Ovary (tissue), 9 donors: ENCODE measurements around the gene ATP6V1G3. TPM values are rescaled to one million over a fixed set of nuclear protein-coding genes. Genes with fewer than 3 reads are reported as not detected.

Experiments
- DNase-seq, 5 donors: peaks; one replicate each; pipeline ENCODE4 v3.0.0-alpha.2; 2019 to 2020
- H3K27ac ChIP-seq, 2 donors: fragments of 200-600 bp; one replicate each; pipeline versions ENCODE4 v1.5.1 to v1.8.0; 2019 to 2022
- H3K27me3 ChIP-seq: fragments of 200-600 bp; one replicate; pipeline ENCODE4 v1.8.0; 2022
- H3K36me3 ChIP-seq: fragments of 200-600 bp; sonication (generic); one replicate; pipeline ENCODE4 v1.5.1; 2019
- H3K4me1 ChIP-seq: one replicate; pipeline ENCODE4 v1.8.1; 2013; ENCODE audit warnings: mild to moderate bottlenecking, moderate library complexity; ENCODE audit not compliant: insufficient read depth
- H3K4me3 ChIP-seq: fragments of 200-600 bp; sonication (generic); one replicate; pipeline ENCODE4 v1.5.1; 2017
- H3K9me3 ChIP-seq, 2 donors: fragments of 200-600 bp in 1 of 2; sonication (generic) in 1 of 2; one replicate each; pipeline versions ENCODE4 v1.5.1 to v1.8.1; 2013 to 2019; ENCODE audit warnings: mild to moderate bottlenecking in 1 of 2, moderate library complexity in 1 of 2
- EP300 ChIP-seq: sonication (generic); formaldehyde crosslinking; IDR thresholded peaks from one replicate; pipeline ENCODE4 v1.6.1; 2017; ENCODE audit warnings: antibody characterized with exemption
- POLR2A ChIP-seq: fragments of 450-650 bp; IDR thresholded peaks from one replicate; pipeline ENCODE4 v1.6.1; 2017; ENCODE audit warnings: antibody characterized with exemption, mild to moderate bottlenecking, moderate library complexity
- WGBS, 3 donors: extraction: QIAGEN DNeasy Blood & Tissue Kit in 1 of 3; methylation state at CpG; one replicate each; pipeline versions ENCODE4 v1.1.5 to v1.1.7; 2013 to 2017; 5-methylcytosine and 5-hydroxymethylcytosine counted together
- intact Hi-C, 4 donors: fragments of 100-400 bp; cut with DNase I; formaldehyde crosslinking; loops; one replicate each; pipeline versions ENCODE4 v1.11.0 to v1.15.1; 2022 to 2023
- polyA plus RNA-seq, 2 donors: library from polyadenylated mRNA; stranded (reverse); fragments of 200-250 nt in 1 of 2; fragments of 350-450 nt in 1 of 2; fragmentation: Illumina TruSeq in 1 of 2; extraction: RNeasy Lipid Tissue Mini Kit (QIAGEN cat#74804) in 1 of 2; gene quantifications; one replicate each; pipeline ENCODE4 v1.2.3, GENCODE V29; 2013 to 2014
- total RNA-seq, 7 donors: library from RNA; depleted of rRNA in 2 of 7; stranded (reverse); fragments of >200 nt in 2 of 7; fragmentation: NEBNext Ultra II Directional in 3 of 7; extraction: Animal tissue kit (Norgen Biotek cat#: 25700) in 3 of 7; gene quantifications; one replicate each; pipeline versions ENCODE4 v1.1.0 to v1.2.4, GENCODE V29; 2016 to 2023
- TF ChIP-seq, protein P1 (sequence below), 3 donors: fragments of 450-650 bp in 2 of 3; fragments of 200-600 bp in 1 of 3; IDR thresholded peaks; one replicate each; pipeline versions ENCODE4 v1.5.1 to v1.8.0; 2016 to 2022; ENCODE audit warnings: antibody characterized with exemption in 3 of 3, mild to moderate bottlenecking in 1 of 3
- donor health status: DM: no; HTN: no; CAD: no; lungs with moderate emphysema.
- donor health status: DM: no; HTN: no; CAD: no.
- donor health status: Bipolar disorder and iron deficiency.
- donor health status: DM: yes; HTN: yes; CAD: no.
- donor health status: DM: no; HTN: no; CAD: no.
- donor health status: DM: yes; HTN: yes; CAD: no.

ATP6V1G3 gene
- total and polyA plus RNA-seq, 9 donors = not detected

DNA sequence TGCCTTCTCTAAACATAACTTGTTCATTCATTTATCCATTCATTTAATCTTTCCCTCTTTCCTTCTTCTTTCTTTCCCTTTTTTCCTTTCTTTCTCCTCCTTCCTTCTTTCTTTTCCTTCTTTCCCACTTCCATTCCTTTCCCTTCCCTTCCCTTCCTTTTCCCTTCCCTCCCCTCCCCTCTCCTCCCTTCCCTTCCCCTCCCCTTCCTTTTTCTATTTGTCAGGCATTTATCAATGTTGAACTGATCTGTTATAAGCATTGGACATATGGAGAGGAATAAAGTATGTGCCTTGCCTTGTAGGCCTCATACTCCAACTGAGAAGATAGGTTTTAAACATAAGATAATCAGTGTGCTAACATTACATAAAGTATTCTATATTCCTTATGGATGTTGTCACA, 23.7 kb upstream of the ATP6V1G3 start:
- no peak overlapping the region for H3K27ac ChIP-seq
- H3K9me3 ChIP-seq = no peaks in the 10 kb centered on the region
- no peaks in the 10 kb centered on the region for H3K27me3 ChIP-seq
- H3K36me3 ChIP-seq = no peaks in the 10 kb centered on the region
- H3K4me3 ChIP-seq = no peak overlapping the region
- intact Hi-C loops = no loop called here
- DNase-seq = no peak
- no peaks in the 10 kb centered on the region for H3K4me1 ChIP-seq
- no peak for TF ChIP-seq EP300
- TF ChIP-seq POLR2A = no peak
- TF ChIP-seq, protein P1, sequence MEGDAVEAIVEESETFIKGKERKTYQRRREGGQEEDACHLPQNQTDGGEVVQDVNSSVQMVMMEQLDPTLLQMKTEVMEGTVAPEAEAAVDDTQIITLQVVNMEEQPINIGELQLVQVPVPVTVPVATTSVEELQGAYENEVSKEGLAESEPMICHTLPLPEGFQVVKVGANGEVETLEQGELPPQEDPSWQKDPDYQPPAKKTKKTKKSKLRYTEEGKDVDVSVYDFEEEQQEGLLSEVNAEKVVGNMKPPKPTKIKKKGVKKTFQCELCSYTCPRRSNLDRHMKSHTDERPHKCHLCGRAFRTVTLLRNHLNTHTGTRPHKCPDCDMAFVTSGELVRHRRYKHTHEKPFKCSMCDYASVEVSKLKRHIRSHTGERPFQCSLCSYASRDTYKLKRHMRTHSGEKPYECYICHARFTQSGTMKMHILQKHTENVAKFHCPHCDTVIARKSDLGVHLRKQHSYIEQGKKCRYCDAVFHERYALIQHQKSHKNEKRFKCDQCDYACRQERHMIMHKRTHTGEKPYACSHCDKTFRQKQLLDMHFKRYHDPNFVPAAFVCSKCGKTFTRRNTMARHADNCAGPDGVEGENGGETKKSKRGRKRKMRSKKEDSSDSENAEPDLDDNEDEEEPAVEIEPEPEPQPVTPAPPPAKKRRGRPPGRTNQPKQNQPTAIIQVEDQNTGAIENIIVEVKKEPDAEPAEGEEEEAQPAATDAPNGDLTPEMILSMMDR (IDR thresholded peaks at IDR 0.05) = no peak

DNA sequence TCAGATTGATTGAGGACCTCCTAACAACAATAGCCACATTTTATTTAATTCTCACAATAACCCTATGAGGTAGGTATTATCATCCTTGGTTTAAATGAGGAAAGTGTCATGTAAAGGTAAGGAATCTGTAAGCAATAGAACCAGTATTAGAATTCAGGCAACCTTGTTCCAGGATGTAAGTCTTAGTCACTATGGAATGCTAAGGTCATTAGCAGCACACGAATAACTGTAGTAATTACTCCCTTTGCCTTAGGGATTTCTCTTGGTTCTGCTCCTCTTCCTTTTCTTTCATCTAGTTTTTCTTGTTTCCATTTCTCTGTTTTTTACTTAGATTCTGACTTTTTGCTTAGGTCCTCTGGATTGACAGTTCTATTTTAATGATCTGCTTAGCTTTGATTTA, 23.1 kb upstream of the ATP6V1G3 start:
- WGBS, 3 donors = 34 to 50% (median 44%) methylated on average over 1 of the region's 1 CpG
- DNase-seq = no peak
- intact Hi-C loops = no loop called here
- TF ChIP-seq, protein P1 (IDR thresholded peaks at IDR 0.05) = no peak
- TF ChIP-seq POLR2A (no peak), EP300 (no peak)
- Histone ChIP-seq H3K27ac (no peak overlapping the region), H3K36me3 (no peaks in the 10 kb centered on the region), H3K4me1 (no peaks in the 10 kb centered on the region), H3K4me3 (no peak overlapping the region), H3K27me3 (no peaks in the 10 kb centered on the region), H3K9me3 (no peaks in the 10 kb centered on the region)

DNA sequence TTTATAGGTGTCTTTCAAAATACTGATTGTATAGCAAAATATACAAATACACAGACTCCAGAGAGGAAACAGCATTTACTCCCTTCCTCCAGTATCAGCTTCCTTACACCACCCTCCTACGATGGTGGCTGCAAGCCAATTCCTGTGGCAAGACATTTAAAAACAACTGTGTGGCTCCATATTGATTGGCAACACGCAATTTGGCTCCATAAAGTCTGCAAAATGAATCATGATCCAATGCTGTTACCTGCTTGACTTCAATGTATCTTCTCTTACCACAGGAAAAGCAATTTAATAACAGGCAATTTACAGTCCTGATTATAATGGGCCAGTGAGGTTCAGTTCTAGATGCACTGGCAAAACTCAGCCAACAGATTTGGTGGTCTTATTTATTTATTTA, 19.7 kb upstream of the ATP6V1G3 start:
- TF ChIP-seq, protein P1 (IDR thresholded peaks at IDR 0.05) = no peak
- TF ChIP-seq EP300 = no peak
- no peak for TF ChIP-seq POLR2A
- WGBS, 3 donors = 31 to 40% (median 36%) methylated on average over 2 of the region's 2 CpGs

DNA sequence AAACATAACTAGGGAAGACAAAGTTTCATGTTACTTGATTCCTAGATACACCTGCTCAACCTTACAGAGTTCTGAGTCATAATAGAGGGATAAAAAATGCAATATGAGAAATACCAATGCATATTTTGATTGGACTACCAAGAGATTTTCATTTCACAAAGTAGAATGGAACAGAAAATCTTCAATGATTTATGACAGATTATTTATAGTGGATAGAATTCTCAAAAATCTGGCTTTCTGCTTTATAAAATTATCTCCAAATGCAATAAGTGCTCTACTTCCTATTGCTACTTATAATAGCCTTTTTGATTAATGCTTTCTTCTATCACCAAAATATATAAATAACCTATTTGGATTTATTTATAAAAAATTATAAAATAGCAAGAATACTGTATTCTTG, 18.9 kb upstream of the ATP6V1G3 start:
- H3K36me3 ChIP-seq = no peaks in the 10 kb centered on the region
- no peaks in the 10 kb centered on the region for H3K9me3 ChIP-seq
- no peak overlapping the region for H3K4me3 ChIP-seq
- no peak for DNase-seq
- no peak overlapping the region for H3K27ac ChIP-seq
- intact Hi-C loops = no loop called here
- H3K4me1 ChIP-seq = no peaks in the 10 kb centered on the region
- H3K27me3 ChIP-seq = no peaks in the 10 kb centered on the region
- TF ChIP-seq EP300 = no peak
- TF ChIP-seq POLR2A = no peak
- TF ChIP-seq, protein P1 (IDR thresholded peaks at IDR 0.05) = no peak

More for the DNA sequence above, 19.7 kb upstream of the ATP6V1G3 start:
- Histone ChIP-seq H3K36me3 (no peaks in the 10 kb centered on the region), H3K27ac (no peak overlapping the region), H3K27me3 (no peaks in the 10 kb centered on the region), H3K4me3 (no peak overlapping the region), H3K4me1 (no peaks in the 10 kb centered on the region), H3K9me3 (no peaks in the 10 kb centered on the region)
- intact Hi-C loops = no loop called here
- DNase-seq = no peak

DNA sequence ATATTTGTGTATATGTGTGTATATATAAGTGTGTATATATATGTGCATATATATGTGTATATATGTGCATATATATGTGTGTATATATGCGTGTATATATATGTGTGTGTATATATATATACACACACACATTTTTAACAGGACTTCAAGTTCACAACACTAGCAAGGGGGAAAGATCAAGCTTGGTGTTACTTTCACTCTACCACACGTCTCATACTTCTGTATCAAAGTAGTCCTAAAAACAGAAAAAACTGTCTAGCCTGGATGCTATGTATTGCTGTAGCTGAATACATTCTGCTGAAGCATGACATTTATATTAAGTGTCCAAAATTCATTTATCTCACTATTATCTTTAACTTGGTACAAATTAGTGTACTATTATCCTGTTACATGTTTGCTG, 17.9 kb upstream of the ATP6V1G3 start:
- no peaks in the 10 kb centered on the region for H3K4me1 ChIP-seq
- DNase-seq = no peak
- WGBS, 3 donors = 82 to 90% (median 82%) methylated on average over 2 of the region's 2 CpGs
- H3K36me3 ChIP-seq = no peaks in the 10 kb centered on the region
- TF ChIP-seq POLR2A = no peak
- TF ChIP-seq EP300 = no peak
- TF ChIP-seq, protein P1 (IDR thresholded peaks at IDR 0.05) = no peak
- no peaks in the 10 kb centered on the region for H3K27me3 ChIP-seq
- H3K27ac ChIP-seq = no peak overlapping the region
- no peak overlapping the region for H3K4me3 ChIP-seq
- intact Hi-C loops = no loop called here
- H3K9me3 ChIP-seq = no peaks in the 10 kb centered on the region
